ENCODE results near the gene GALM.
"Not testable (repeated sequence)": the region's sequence is repeated elsewhere in the genome, so short reads cannot be mapped to it uniquely, and the experiment has no call there.

Gene GALM

GRCh38 chr2:38650012-38650411 is 15.9 kb upstream of the GALM start:
- no peak for DNase-seq

GRCh38 chr2:38650717-38651116 is 15.2 kb upstream of the GALM start:
- peak; percentile 5 for DNase-seq

- no peak for DNase-seq
These were observed 13.3 kb upstream of the GALM start for GRCh38 chr2:38652431-38653273.

GRCh38 chr2:38653380-38653714 is 12.6 kb upstream of the GALM start:
- no peak for DNase-seq

- DNase-seq = no peak
These were observed 12.0 kb upstream of the GALM start for GRCh38 chr2:38653715-38654527.

GRCh38 chr2:38654528-38655381 is 11.2 kb upstream of the GALM start:
- DNase-seq = no peak

- no peak for DNase-seq
These were observed 10.5 kb upstream of the GALM start for GRCh38 chr2:38655441-38655840.

GRCh38 chr2:38656866-38657480 is 8.9 kb upstream of the GALM start:
- DNase-seq = no peak

- no peak for DNase-seq
These were observed 7.3 kb upstream of the GALM start for GRCh38 chr2:38658613-38659012.

GRCh38 chr2:38659115-38659514 is 6.8 kb upstream of the GALM start:
- no peak for DNase-seq

GRCh38 chr2:38660282-38660681 is 5.6 kb upstream of the GALM start:
- no peak for DNase-seq

GRCh38 chr2:38661306-38661705 is 4.6 kb upstream of the GALM start:
- DNase-seq = no peak

- DNase-seq = no peak
These were observed 619 bp downstream of the GALM start for GRCh38 chr2:38666556-38666910.

GRCh38 chr2:38668092-38668491 is 2.2 kb downstream of the GALM start:
- no peak for DNase-seq

- no peak for DNase-seq
These were observed 3.0 kb downstream of the GALM start for GRCh38 chr2:38668779-38669479.

GRCh38 chr2:38671303-38671702 is 5.4 kb downstream of the GALM start:
- DNase-seq = no peak

GRCh38 chr2:38671946-38672345 is 6.0 kb downstream of the GALM start:
- DNase-seq = no peak

- no peak for DNase-seq
These were observed 6.8 kb downstream of the GALM start for GRCh38 chr2:38672445-38673391.

- no peak for DNase-seq
These were observed 10.8 kb downstream of the GALM start for GRCh38 chr2:38676681-38677080.

- not testable (repeated sequence) for DNase-seq
These were observed 15.0 kb downstream of the GALM start for GRCh38 chr2:38680868-38681267.

Measured in fibroblast of skin of scalp (primary cell).